Measurements from ENCODE around the gene QSER1. TPM values are rescaled to one million over a fixed set of nuclear protein-coding genes. Genes with fewer than 3 reads are reported as not detected.

The QSER1 gene
- total RNA-seq, 4 donors from 2014 or later: 35.5 to 59.9 (median 42.6) TPM

GRCh38 chr11:32902089-32902665, 9.6 kb downstream of the QSER1 start:
- 76 to 78% methylated on average over 4 of the region's 4 CpGs for WGBS, 2 donors
- TF ChIP-seq POLR2A (IDR thresholded peaks at IDR 0.05) (no peak), CTCF (IDR thresholded peaks at IDR 0.05) (no peak)
- no peaks in the 10 kb centered on the region for H3K36me3 ChIP-seq
- H3K9me3 ChIP-seq: no peaks in the 10 kb centered on the region
- peaks cover 28 to 29% of the 10 kb centered on the region in 2 donors for H3K4me1 ChIP-seq
- peak in 1 of 2 donors; percentile 21 for DNase-seq
- intact Hi-C loops (cut with DNase I): no loop called here
- no peaks in the 10 kb centered on the region for H3K27me3 ChIP-seq
- peak overlapping the region in 1 of 3 donors; percentile 2 for H3K27ac ChIP-seq
- H3K4me3 ChIP-seq (replicated peaks in 1 of 3): no peak overlapping the region

- intact Hi-C loops (cut with DNase I): no loop called here
- DNase-seq: no peak
- 36 to 40% methylated on average over 3 of the region's 3 CpGs for WGBS, 2 donors
- Histone ChIP-seq H3K27me3 (no peaks in the 10 kb centered on the region), H3K36me3 (no peaks in the 10 kb centered on the region), H3K4me3 (replicated peaks in 1 of 3) (no peak overlapping the region), H3K9me3 (no peaks in the 10 kb centered on the region), H3K4me1 (peaks cover 16 to 17% of the 10 kb centered on the region in 2 donors), H3K27ac (peak overlapping the region in 2 of 3 donors; percentile 11 to 32)
- TF ChIP-seq CTCF (IDR thresholded peaks at IDR 0.05) (no peak), POLR2A (IDR thresholded peaks at IDR 0.05) (no peak)
Measured at GRCh38 chr11:32905028-32905667, 12.5 kb downstream of the QSER1 start.

- no peaks in the 10 kb centered on the region for H3K27me3 ChIP-seq
- peaks cover 3 to 10% of the 10 kb centered on the region in 2 donors for H3K4me1 ChIP-seq
- no peak overlapping the region for H3K4me3 ChIP-seq (replicated peaks in 1 of 3)
- H3K9me3 ChIP-seq: no peaks in the 10 kb centered on the region
- WGBS, 2 donors: 98 to 99% methylated on average over 6 of the region's 6 CpGs
- intact Hi-C loops (cut with DNase I): no loop called here
- no peak overlapping the region for H3K27ac ChIP-seq
- no peak for TF ChIP-seq CTCF (IDR thresholded peaks at IDR 0.05)
- no peak for TF ChIP-seq POLR2A (IDR thresholded peaks at IDR 0.05)
- DNase-seq: no peak
- H3K36me3 ChIP-seq: no peaks in the 10 kb centered on the region
Measured at GRCh38 chr11:32908619-32909018, 16.0 kb downstream of the QSER1 start.

GRCh38 chr11:32911413-32911812, 18.8 kb downstream of the QSER1 start:
- no peaks in the 10 kb centered on the region for H3K27me3 ChIP-seq
- H3K4me1 ChIP-seq: no peaks in the 10 kb centered on the region
- H3K36me3 ChIP-seq: no peaks in the 10 kb centered on the region
- H3K4me3 ChIP-seq (replicated peaks in 1 of 3): no peak overlapping the region
- no peaks in the 10 kb centered on the region for H3K9me3 ChIP-seq
- DNase-seq: no peak
- no peak overlapping the region for H3K27ac ChIP-seq
- TF ChIP-seq CTCF (IDR thresholded peaks at IDR 0.05): no peak
- TF ChIP-seq POLR2A (IDR thresholded peaks at IDR 0.05): no peak
- intact Hi-C loops (cut with DNase I): no loop called here
- WGBS, 2 donors: 94 to 98% methylated on average over 3 of the region's 3 CpGs

- no peaks in the 10 kb centered on the region for H3K27me3 ChIP-seq
- H3K27ac ChIP-seq: no peak overlapping the region
- 92 to 96% methylated on average over 7 of the region's 7 CpGs for WGBS, 2 donors
- no peaks in the 10 kb centered on the region for H3K36me3 ChIP-seq
- TF ChIP-seq CTCF (IDR thresholded peaks at IDR 0.05) (no peak), POLR2A (IDR thresholded peaks at IDR 0.05) (no peak)
- H3K4me3 ChIP-seq (replicated peaks in 1 of 3): no peak overlapping the region
- peaks cover 8 to 11% of the 10 kb centered on the region in 2 donors for H3K4me1 ChIP-seq
- intact Hi-C loops (cut with DNase I): no loop called here
- H3K9me3 ChIP-seq: no peaks in the 10 kb centered on the region
- no peak for DNase-seq
Measured at GRCh38 chr11:32913445-32913844, 20.8 kb downstream of the QSER1 start.
